ENCODE data around the gene FCHSD2. TPM values are rescaled to one million over a fixed set of nuclear protein-coding genes. Genes with fewer than 3 reads are reported as not detected.

The FCHSD2 gene
- total RNA-seq, 1 experiment from 2014 or later = 7.1 TPM

GRCh38 chr11:73177380-73177777 is 35.3 kb upstream of the FCHSD2 start:
- Histone ChIP-seq H3K79me2 (ENCODE audit: low read length) (no peaks in the 10 kb centered on the region), H3K9me2 (replicated peaks; ENCODE audit: low read length) (no peaks in the 10 kb centered on the region), H3K36me3 (ENCODE audit: low read depth, low read length) (no peaks in the 10 kb centered on the region), H3K27me3 (ENCODE audit: low read length) (no peaks in the 10 kb centered on the region), H3K4me1 (ENCODE audit: insufficient read depth, low read length) (peaks cover 21% of the 10 kb centered on the region), H3K4me3 (ENCODE audit: low read length) (no peak overlapping the region), H3K9me3 (ENCODE audit: low read length) (no peaks in the 10 kb centered on the region), H4K20me1 (ENCODE audit: low read length) (no peaks in the 10 kb centered on the region), H2AFZ (ENCODE audit: low read length) (peak overlapping the region; percentile 25; the same call in 1 of the 2 replicates), H3F3A (ENCODE audit: low read length, unreplicated experiment) (no peaks in the 10 kb centered on the region), H3K4me2 (ENCODE audit: low read length) (peak overlapping the region; percentile 31), H3K9ac (ENCODE audit: low read length) (no peak overlapping the region), H3K27ac (ENCODE audit: low read length) (peak overlapping the region; percentile 4; the same call in 1 of the 2 replicates)
- TF ChIP-seq EZH2 (IDR thresholded peaks at IDR 0.05; ENCODE audit: low read length, unreplicated experiment) (no peak), CTCF (conservative IDR thresholded peaks at IDR 0.05; ENCODE audit: low read depth, low read length) (no peak), EZH2phosphoT487 (IDR thresholded peaks at IDR 0.05; ENCODE audit: borderline replicate concordance, low read length) (no peak)
- intact Hi-C loops (cut with micrococcal nuclease) = loop anchor here (1.0 kb wide), 1 partner anchor 36 kb away; no protein-coding TSS in a partner anchor
- peak; percentile 35 for ATAC-seq
- no TSS peak for BruUV-seq (replicated peaks)
- POLR2A ChIA-PET (ENCODE audit: unreplicated experiment) = no interaction called here
- peak; percentile 46 for DNase-seq
- CTCF ChIA-PET = interaction anchor here (0.9 to 2.6 kb wide), 4 partner anchors 35 to 452 kb away, joined by 11 to 21 read pairs (median 16); partner anchors contain the start of gene FCHSD2

- Histone ChIP-seq H3K36me3 (ENCODE audit: low read depth, low read length) (no peaks in the 10 kb centered on the region), H3K27ac (ENCODE audit: low read length) (peak overlapping the region; percentile 4; the same call in 1 of the 2 replicates), H3K4me2 (ENCODE audit: low read length) (peak overlapping the region; percentile 31), H3K4me3 (ENCODE audit: low read length) (no peak overlapping the region), H3K9me3 (ENCODE audit: low read length) (no peaks in the 10 kb centered on the region), H3K9me2 (replicated peaks; ENCODE audit: low read length) (no peaks in the 10 kb centered on the region), H4K20me1 (ENCODE audit: low read length) (no peaks in the 10 kb centered on the region), H3K79me2 (ENCODE audit: low read length) (no peaks in the 10 kb centered on the region), H2AFZ (ENCODE audit: low read length) (no peak overlapping the region), H3K9ac (ENCODE audit: low read length) (no peak overlapping the region), H3K27me3 (ENCODE audit: low read length) (no peaks in the 10 kb centered on the region), H3F3A (ENCODE audit: low read length, unreplicated experiment) (no peaks in the 10 kb centered on the region), H3K4me1 (ENCODE audit: insufficient read depth, low read length) (peaks cover 23% of the 10 kb centered on the region)
- 0 out of 2 replicates have a peak, but pooled peaks have one; percentile 15 for ATAC-seq
- ChIA-PET POLR2A (ENCODE audit: unreplicated experiment) (no interaction called here), CTCF (interaction anchor here (0.6 to 2.6 kb wide), 3 partner anchors 34 to 252 kb away, joined by 4 to 21 read pairs (median 17); partner anchors contain the start of gene FCHSD2)
- intact Hi-C loops (cut with micrococcal nuclease) = loop anchor here (1.0 kb wide), 1 partner anchor 36 kb away; no protein-coding TSS in a partner anchor
- peak; percentile 62 for DNase-seq
- BruUV-seq (replicated peaks) = no TSS peak
- TF ChIP-seq EZH2phosphoT487 (IDR thresholded peaks at IDR 0.05; ENCODE audit: borderline replicate concordance, low read length) = no peak
- TF ChIP-seq CTCF (conservative IDR thresholded peaks at IDR 0.05; ENCODE audit: low read depth, low read length) = no peak
- TF ChIP-seq EZH2 (IDR thresholded peaks at IDR 0.05; ENCODE audit: low read length, unreplicated experiment) = no peak
Observed at GRCh38 chr11:73176874-73177155, 34.7 kb upstream of the FCHSD2 start.

GRCh38 chr11:73176145-73176873 is 34.2 kb upstream of the FCHSD2 start:
- Histone ChIP-seq H3K9me3 (ENCODE audit: low read length) (no peaks in the 10 kb centered on the region), H3K27me3 (ENCODE audit: low read length) (no peaks in the 10 kb centered on the region), H3F3A (ENCODE audit: low read length, unreplicated experiment) (no peaks in the 10 kb centered on the region), H3K4me3 (ENCODE audit: low read length) (no peak overlapping the region), H3K9ac (ENCODE audit: low read length) (no peak overlapping the region), H3K4me2 (ENCODE audit: low read length) (peak overlapping the region; percentile 31; the same call in 1 of the 2 replicates), H3K79me2 (ENCODE audit: low read length) (no peaks in the 10 kb centered on the region), H3K36me3 (ENCODE audit: low read depth, low read length) (no peaks in the 10 kb centered on the region), H3K4me1 (ENCODE audit: insufficient read depth, low read length) (peaks cover 28% of the 10 kb centered on the region), H4K20me1 (ENCODE audit: low read length) (no peaks in the 10 kb centered on the region), H2AFZ (ENCODE audit: low read length) (no peak overlapping the region), H3K27ac (ENCODE audit: low read length) (no peak overlapping the region), H3K9me2 (replicated peaks; ENCODE audit: low read length) (no peaks in the 10 kb centered on the region)
- ATAC-seq = no peak
- no TSS peak for BruUV-seq (replicated peaks)
- TF ChIP-seq CTCF (conservative IDR thresholded peaks at IDR 0.05; ENCODE audit: low read depth, low read length) = no peak
- TF ChIP-seq EZH2 (IDR thresholded peaks at IDR 0.05; ENCODE audit: low read length, unreplicated experiment) = no peak
- TF ChIP-seq EZH2phosphoT487 (IDR thresholded peaks at IDR 0.05; ENCODE audit: borderline replicate concordance, low read length) = no peak
- no peak for DNase-seq
- CTCF ChIA-PET = interaction anchor here (0.6 to 2.1 kb wide), 2 partner anchors 80 to 252 kb away, joined by 4 to 21 read pairs; no protein-coding TSS in a partner anchor
- POLR2A ChIA-PET (ENCODE audit: unreplicated experiment) = no interaction called here
- intact Hi-C loops (cut with micrococcal nuclease) = no loop called here
